Memory B cell (primary cell): ENCODE data around the gene CDKN2D.

Experiments
- ATAC-seq: fragments of 150-1000 bp; cut with Tn5 transposase; 2 replicates; pipeline ENCODE4 v1.10.0; 2021; ENCODE audit warnings: low read depth, mild to moderate bottlenecking, moderate library complexity
- DNase-seq, 2 donors: peaks; one replicate each; pipeline ENCODE4 v3.0.0; 2022; ENCODE audit warnings: low spot score in 2 of 2
- H3K27ac Mint-ChIP-seq: one replicate; pipeline ENCODE4 v1.8.0; 2022; ENCODE audit warnings: mild to moderate bottlenecking, moderate library complexity, mixed read lengths
- H3K27me3 Mint-ChIP-seq: one replicate; pipeline ENCODE4 v1.8.0; 2022; ENCODE audit warnings: mixed read lengths
- H3K36me3 Mint-ChIP-seq: one replicate; pipeline ENCODE4 v1.8.0; 2022; ENCODE audit warnings: mild to moderate bottlenecking, mixed read lengths
- H3K4me1 Mint-ChIP-seq: one replicate; pipeline ENCODE4 v1.8.0; 2022; ENCODE audit warnings: mixed read lengths
- H3K4me3 Mint-ChIP-seq: one replicate; pipeline ENCODE4 v1.8.0; 2022; ENCODE audit warnings: mild to moderate bottlenecking, moderate library complexity, mixed read lengths
- H3K9me3 Mint-ChIP-seq: one replicate; pipeline ENCODE4 v1.8.0; 2022; ENCODE audit warnings: mixed read lengths

The CDKN2D gene

GRCh38 chr19:10568826-10569651 lies at the start of gene CDKN2D:
Gene CDKN2D, minus strand, starts transcription at chr19:10568979. Its CDS starts 326 bp downstream, at chr19:10568653.
- ATAC-seq, result peak; percentile 69
- peak; percentile 98 to 99 for DNase-seq
- Mint-ChIP-seq H3K27ac (peak within 1 kb of the TSS; percentile 87), H3K4me1 (peaks cover 31% of the 10 kb centered on the region), H3K27me3 (no peaks in the 10 kb centered on the region), H3K9me3 (no peaks in the 10 kb centered on the region), H3K4me3 (peak within 1 kb of the TSS; percentile 91), H3K36me3 (peaks cover 9% of the 10 kb centered on the region)

- H3K27me3 Mint-ChIP-seq, result no peaks in the 10 kb centered on the region
- no peaks in the 10 kb centered on the region for H3K9me3 Mint-ChIP-seq
- peak overlapping the region; percentile 32 for H3K4me3 Mint-ChIP-seq
- ATAC-seq (no peak), DNase-seq (no peak)
- H3K27ac Mint-ChIP-seq, result peak overlapping the region; percentile 81
- peaks cover 34% of the 10 kb centered on the region for H3K4me1 Mint-ChIP-seq
- H3K36me3 Mint-ChIP-seq, result peaks cover 25% of the 10 kb centered on the region
These were observed 48.8 kb upstream of the CDKN2D start for GRCh38 chr19:10617409-10618121.

- ATAC-seq (peak; percentile 87), DNase-seq (no peak)
- Mint-ChIP-seq H3K36me3 (peaks cover 17% of the 10 kb centered on the region), H3K4me1 (peaks cover 22% of the 10 kb centered on the region), H3K9me3 (no peaks in the 10 kb centered on the region), H3K27ac (peak overlapping the region; percentile 77), H3K27me3 (no peaks in the 10 kb centered on the region), H3K4me3 (peak overlapping the region; percentile 67)
These were observed 46.7 kb upstream of the CDKN2D start for GRCh38 chr19:10615429-10616023.

GRCh38 chr19:10612499-10613119 lies 43.8 kb upstream of the CDKN2D start:
- H3K27me3 Mint-ChIP-seq, result no peaks in the 10 kb centered on the region
- DNase-seq, result no peak
- peaks cover 19% of the 10 kb centered on the region for H3K4me1 Mint-ChIP-seq
- no peaks in the 10 kb centered on the region for H3K9me3 Mint-ChIP-seq
- H3K4me3 Mint-ChIP-seq, result peak overlapping the region; percentile 24
- ATAC-seq, result no peak
- H3K27ac Mint-ChIP-seq, result peak overlapping the region; percentile 35
- H3K36me3 Mint-ChIP-seq, result peaks cover 13% of the 10 kb centered on the region

GRCh38 chr19:10611907-10612306 lies 43.1 kb upstream of the CDKN2D start:
- no peaks in the 10 kb centered on the region for H3K9me3 Mint-ChIP-seq
- H3K4me1 Mint-ChIP-seq, result peaks cover 14% of the 10 kb centered on the region
- peaks cover 10% of the 10 kb centered on the region for H3K36me3 Mint-ChIP-seq
- H3K27me3 Mint-ChIP-seq, result no peaks in the 10 kb centered on the region
- DNase-seq (no peak), ATAC-seq (no peak)
- no peak overlapping the region for H3K27ac Mint-ChIP-seq
- H3K4me3 Mint-ChIP-seq, result no peak overlapping the region

- Mint-ChIP-seq H3K27me3 (no peaks in the 10 kb centered on the region), H3K4me1 (peaks cover 17% of the 10 kb centered on the region), H3K36me3 (peaks cover 4% of the 10 kb centered on the region), H3K9me3 (no peaks in the 10 kb centered on the region), H3K27ac (peak overlapping the region; percentile 96), H3K4me3 (peak overlapping the region; percentile 99)
- ATAC-seq (peak; percentile 28), DNase-seq (peak; percentile 30 to 56)
These were observed 35.7 kb upstream of the CDKN2D start for GRCh38 chr19:10604460-10604980.

GRCh38 chr19:10603873-10604459 lies 35.2 kb upstream of the CDKN2D start:
- H3K36me3 Mint-ChIP-seq, result peaks cover 4% of the 10 kb centered on the region
- H3K27me3 Mint-ChIP-seq, result no peaks in the 10 kb centered on the region
- peaks cover 17% of the 10 kb centered on the region for H3K4me1 Mint-ChIP-seq
- no peaks in the 10 kb centered on the region for H3K9me3 Mint-ChIP-seq
- H3K27ac Mint-ChIP-seq, result peak overlapping the region; percentile 96
- DNase-seq (peak; percentile 62 to 66), ATAC-seq (peak; percentile 54)
- peak overlapping the region; percentile 99 for H3K4me3 Mint-ChIP-seq

GRCh38 chr19:10603084-10603872 lies 34.5 kb upstream of the CDKN2D start:
- Mint-ChIP-seq H3K9me3 (no peaks in the 10 kb centered on the region), H3K4me3 (peak overlapping the region; percentile 99), H3K27ac (peak overlapping the region; percentile 96), H3K27me3 (no peaks in the 10 kb centered on the region), H3K4me1 (peaks cover 18% of the 10 kb centered on the region), H3K36me3 (peaks cover 4% of the 10 kb centered on the region)
- ATAC-seq (peak; percentile 45), DNase-seq (peak in 1 of 2 donors; percentile 71)

GRCh38 chr19:10602330-10603083 lies 33.7 kb upstream of the CDKN2D start:
- H3K36me3 Mint-ChIP-seq, result peaks cover 4% of the 10 kb centered on the region
- peak overlapping the region; percentile 99 for H3K4me3 Mint-ChIP-seq
- DNase-seq (peak; percentile 79 to 85), ATAC-seq (peak; percentile 71)
- peaks cover 21% of the 10 kb centered on the region for H3K4me1 Mint-ChIP-seq
- H3K9me3 Mint-ChIP-seq, result no peaks in the 10 kb centered on the region
- peak overlapping the region; percentile 96 for H3K27ac Mint-ChIP-seq
- H3K27me3 Mint-ChIP-seq, result no peaks in the 10 kb centered on the region

GRCh38 chr19:10601999-10602329 lies 33.2 kb upstream of the CDKN2D start:
- no peak for DNase-seq
- H3K36me3 Mint-ChIP-seq, result peaks cover 4% of the 10 kb centered on the region
- peaks cover 23% of the 10 kb centered on the region for H3K4me1 Mint-ChIP-seq
- no peak overlapping the region for H3K27ac Mint-ChIP-seq
- no peak for ATAC-seq
- H3K4me3 Mint-ChIP-seq, result peak overlapping the region; percentile 79
- no peaks in the 10 kb centered on the region for H3K27me3 Mint-ChIP-seq
- H3K9me3 Mint-ChIP-seq, result no peaks in the 10 kb centered on the region

GRCh38 chr19:10600149-10600548 lies 31.4 kb upstream of the CDKN2D start:
- DNase-seq (no peak), ATAC-seq (no peak)
- Mint-ChIP-seq H3K4me3 (no peak overlapping the region), H3K36me3 (peaks cover 4% of the 10 kb centered on the region), H3K27me3 (no peaks in the 10 kb centered on the region), H3K9me3 (no peaks in the 10 kb centered on the region), H3K4me1 (peaks cover 35% of the 10 kb centered on the region), H3K27ac (no peak overlapping the region)

- H3K4me3 Mint-ChIP-seq, result peak overlapping the region; percentile 47
- peaks cover 27% of the 10 kb centered on the region for H3K4me1 Mint-ChIP-seq
- no peaks in the 10 kb centered on the region for H3K9me3 Mint-ChIP-seq
- H3K27ac Mint-ChIP-seq, result peak overlapping the region; percentile 4
- ATAC-seq (peak; percentile 57), DNase-seq (no peak)
- no peaks in the 10 kb centered on the region for H3K36me3 Mint-ChIP-seq
- no peaks in the 10 kb centered on the region for H3K27me3 Mint-ChIP-seq
These were observed 25.2 kb upstream of the CDKN2D start for GRCh38 chr19:10593820-10594637.
